Mucosa of descending colon (tissue), 3 donors: ENCODE measurements around the gene ZNF668. TPM values are rescaled to one million over a fixed set of nuclear protein-coding genes. Genes with fewer than 3 reads are reported as not detected.

Experiments
- ATAC-seq: fragments of 200-7000 bp; cut with Tn5 transposase; one replicate; pipeline ENCODE4 v1.9.1; 2020; ENCODE audit warnings: mild to moderate bottlenecking, moderate library complexity
- DNase-seq, 3 donors: peaks; one replicate each; pipeline ENCODE4 v3.0.0-alpha.2; 2020
- H3K36me3 ChIP-seq: fragments of 200-600 bp; one replicate; pipeline ENCODE4 v1.8.0; 2021; ENCODE audit warnings: low read depth, mild to moderate bottlenecking
- H3K4me1 ChIP-seq: fragments of 200-600 bp; one replicate; pipeline ENCODE4 v1.8.0; 2021; ENCODE audit warnings: low read depth, mild to moderate bottlenecking
- H3K4me3 ChIP-seq: fragments of 200-600 bp; one replicate; pipeline ENCODE4 v1.8.0; 2021; ENCODE audit warnings: mild to moderate bottlenecking
- H3K9me3 ChIP-seq: fragments of 200-600 bp; one replicate; pipeline ENCODE4 v1.8.0; 2021; ENCODE audit warnings: mild to moderate bottlenecking
- intact Hi-C, 2 donors: fragments of 100-400 bp; cut with DNase I in 1 of 2; cut with micrococcal nuclease in 1 of 2; formaldehyde crosslinking; loops; one replicate each; pipeline versions ENCODE4 v1.11.0 to v1.11.1; 2022; cut with DNase I, micrococcal nuclease
- total RNA-seq, 3 donors: library from RNA; stranded (reverse); fragmentation: NEBNext Ultra II Directional in 2 of 3; extraction: Animal tissue kit (Norgen Biotek cat#: 25700) in 2 of 3; gene quantifications; one replicate each; pipeline versions ENCODE4 v1.2.1 to v1.2.4, GENCODE V29; 2021 to 2023
- TF ChIP-seq, protein P1 (sequence below): fragments of 200-600 bp; IDR thresholded peaks from one replicate; pipeline ENCODE4 v1.8.0; 2022; ENCODE audit warnings: antibody characterized with exemption, mild to moderate bottlenecking
- donor health status: DM: no; HTN: no; CAD: no; lungs with moderate emphysema.
- donor health status: DM: no; HTN: no; CAD: no.
- donor health status: DM: no; HTN: yes; CAD: no.

The ZNF668 gene
- total RNA-seq, 3 donors from 2014 or later: 8.3 to 10.2 (median 9.8) TPM

DNA sequence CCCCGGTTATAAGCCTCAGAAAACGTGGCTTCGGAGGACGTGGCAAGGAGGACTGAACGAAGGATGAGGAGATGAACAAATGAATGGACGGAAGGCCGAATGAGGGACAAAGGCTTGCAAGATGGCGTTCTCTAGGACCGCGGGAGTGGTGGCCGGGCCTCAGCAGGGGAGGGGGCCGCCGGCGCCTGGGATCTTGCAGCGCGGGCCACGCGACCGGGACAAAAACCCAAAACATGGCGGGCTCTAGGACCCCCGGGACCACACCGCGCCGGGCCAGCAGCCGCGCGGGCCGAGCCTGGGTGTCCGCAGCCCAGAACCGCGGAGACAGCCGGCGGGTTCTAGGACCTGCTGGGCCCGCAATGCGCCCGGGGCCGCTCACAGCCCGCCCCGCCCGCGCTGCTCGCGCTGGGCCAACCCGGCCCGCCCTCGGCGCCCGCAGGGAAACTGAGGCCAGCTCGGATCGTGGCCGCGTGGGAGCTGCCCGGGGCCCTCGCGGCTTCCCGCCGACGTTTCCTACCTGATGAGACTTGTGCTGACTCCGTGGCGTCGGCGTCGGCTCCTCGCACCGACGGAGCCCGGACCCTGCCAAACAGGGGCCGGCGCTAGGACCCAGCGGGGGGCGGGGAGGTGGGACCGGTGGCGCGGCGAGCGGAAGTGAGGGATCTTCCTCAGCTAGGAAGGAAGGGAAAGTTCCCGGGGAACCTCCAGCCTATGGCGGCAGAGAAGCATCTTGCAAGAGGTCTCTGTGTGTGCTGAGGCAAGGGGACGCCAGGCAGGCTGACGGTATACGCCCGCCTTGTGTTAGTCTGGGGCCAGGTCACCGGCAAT is 684 bp downstream of the ZNF668 start:
- Histone ChIP-seq H3K36me3 (no peaks in the 10 kb centered on the region), H3K4me1 (peaks cover 17% of the 10 kb centered on the region), H3K4me3 (peak overlapping the region; percentile 86), H3K9me3 (no peaks in the 10 kb centered on the region)
- intact Hi-C loops: loop anchor here (2.0 to 10.0 kb wide), 2 partner anchors 41 to 89 kb away; partner anchors contain the start of genes HSD3B7 (in 1 of the 2) and STX4 (in 1 of the 2)
- TF ChIP-seq, protein P1, sequence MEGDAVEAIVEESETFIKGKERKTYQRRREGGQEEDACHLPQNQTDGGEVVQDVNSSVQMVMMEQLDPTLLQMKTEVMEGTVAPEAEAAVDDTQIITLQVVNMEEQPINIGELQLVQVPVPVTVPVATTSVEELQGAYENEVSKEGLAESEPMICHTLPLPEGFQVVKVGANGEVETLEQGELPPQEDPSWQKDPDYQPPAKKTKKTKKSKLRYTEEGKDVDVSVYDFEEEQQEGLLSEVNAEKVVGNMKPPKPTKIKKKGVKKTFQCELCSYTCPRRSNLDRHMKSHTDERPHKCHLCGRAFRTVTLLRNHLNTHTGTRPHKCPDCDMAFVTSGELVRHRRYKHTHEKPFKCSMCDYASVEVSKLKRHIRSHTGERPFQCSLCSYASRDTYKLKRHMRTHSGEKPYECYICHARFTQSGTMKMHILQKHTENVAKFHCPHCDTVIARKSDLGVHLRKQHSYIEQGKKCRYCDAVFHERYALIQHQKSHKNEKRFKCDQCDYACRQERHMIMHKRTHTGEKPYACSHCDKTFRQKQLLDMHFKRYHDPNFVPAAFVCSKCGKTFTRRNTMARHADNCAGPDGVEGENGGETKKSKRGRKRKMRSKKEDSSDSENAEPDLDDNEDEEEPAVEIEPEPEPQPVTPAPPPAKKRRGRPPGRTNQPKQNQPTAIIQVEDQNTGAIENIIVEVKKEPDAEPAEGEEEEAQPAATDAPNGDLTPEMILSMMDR: no peak
- peak; percentile 93 to 97 (median 93) for DNase-seq
- ATAC-seq: peak; percentile 88

DNA sequence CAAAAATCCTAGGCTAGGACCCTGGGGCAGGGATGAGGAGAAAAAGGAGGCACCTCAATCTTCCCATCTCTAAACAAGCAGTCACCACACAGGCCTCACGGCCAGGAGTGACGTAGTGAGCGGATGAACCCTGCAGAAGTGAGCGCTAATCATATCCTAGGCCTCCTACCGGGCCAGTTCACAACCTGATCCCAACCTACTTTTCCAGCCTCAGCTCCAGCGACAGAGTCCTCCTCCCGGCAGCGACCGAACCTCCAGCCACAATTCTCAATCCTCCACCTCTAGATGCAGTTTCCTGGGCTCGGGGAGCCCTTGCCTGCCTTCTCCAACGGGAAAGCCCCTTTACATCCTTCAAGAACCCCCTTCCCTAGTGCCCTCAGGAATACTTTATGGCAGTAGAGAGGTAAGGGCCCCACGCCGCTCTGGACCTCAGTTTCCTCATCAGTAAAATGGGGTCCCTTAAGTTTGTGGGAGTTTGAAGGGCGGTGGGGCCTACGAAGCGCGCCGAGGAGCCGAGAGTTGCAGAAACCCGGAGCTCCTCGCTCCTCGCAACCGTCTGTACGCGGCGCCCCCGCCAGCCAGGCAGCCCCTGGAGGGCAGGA is 1.4 kb downstream of the ZNF668 start:
- ATAC-seq: peak; percentile 5
- Histone ChIP-seq H3K36me3 (no peaks in the 10 kb centered on the region), H3K4me1 (peaks cover 17% of the 10 kb centered on the region), H3K9me3 (no peaks in the 10 kb centered on the region), H3K4me3 (peak overlapping the region; percentile 86)
- TF ChIP-seq, protein P1: no peak
- DNase-seq: peak in 1 of 3 donors; percentile 48
- intact Hi-C loops: loop anchor here (2.0 to 10.0 kb wide), 2 partner anchors 40 to 88 kb away; partner anchors contain the start of genes HSD3B7 (in 1 of the 2) and STX4 (in 1 of the 2)

DNA sequence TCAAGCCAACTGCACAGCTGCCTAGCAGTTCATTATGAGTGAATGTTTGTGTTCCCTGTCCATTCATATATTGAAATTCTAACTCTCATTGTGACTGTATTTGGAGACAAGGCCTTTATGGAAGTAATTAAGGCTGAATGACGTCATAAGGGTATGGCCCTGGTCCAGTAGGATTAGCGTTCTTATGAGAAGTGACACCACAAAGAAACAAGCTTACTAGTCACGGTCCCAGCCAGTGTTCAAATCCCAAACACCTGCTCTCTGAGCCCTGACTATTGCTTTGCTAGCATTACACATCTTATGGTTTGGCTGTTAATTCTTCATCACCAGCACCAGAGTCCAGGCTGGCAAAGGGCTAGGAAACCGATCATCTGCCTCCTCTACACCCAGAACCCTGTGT is 2.2 kb downstream of the ZNF668 start:
- Histone ChIP-seq H3K36me3 (no peaks in the 10 kb centered on the region), H3K4me3 (no peak overlapping the region), H3K4me1 (peaks cover 17% of the 10 kb centered on the region), H3K9me3 (no peaks in the 10 kb centered on the region)
- TF ChIP-seq, protein P1: no peak
- intact Hi-C loops: loop anchor here (2.0 to 10.0 kb wide), 2 partner anchors 39 to 87 kb away; partner anchors contain the start of genes HSD3B7 (in 1 of the 2) and STX4 (in 1 of the 2)
- DNase-seq (peak in 1 of 3 donors; percentile 30), ATAC-seq (no peak)

DNA sequence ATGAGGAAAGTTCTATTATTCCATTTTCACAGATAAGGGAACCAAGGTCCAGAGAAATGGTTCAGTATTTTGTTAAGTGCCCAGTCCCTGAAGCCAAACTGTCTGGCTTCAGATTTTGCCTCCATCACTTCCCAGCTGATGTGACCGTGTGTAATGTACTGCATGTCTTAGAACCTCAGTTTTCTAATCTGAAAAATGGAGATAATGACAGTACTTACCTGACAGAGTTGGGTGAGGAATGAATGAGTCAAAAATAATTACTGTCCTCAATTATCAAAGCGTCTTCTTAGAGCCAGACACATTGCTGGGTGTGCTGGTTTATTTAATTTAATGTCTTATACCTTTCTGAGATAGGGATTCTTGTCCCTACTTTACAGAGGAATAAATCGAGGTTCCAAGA is 6.7 kb downstream of the ZNF668 start:
- Histone ChIP-seq H3K4me3 (no peak overlapping the region), H3K4me1 (peaks cover 12% of the 10 kb centered on the region), H3K36me3 (no peaks in the 10 kb centered on the region), H3K9me3 (no peaks in the 10 kb centered on the region)
- DNase-seq: no peak
- TF ChIP-seq, protein P1: no peak
- intact Hi-C loops: no loop called here
- no peak for ATAC-seq

DNA sequence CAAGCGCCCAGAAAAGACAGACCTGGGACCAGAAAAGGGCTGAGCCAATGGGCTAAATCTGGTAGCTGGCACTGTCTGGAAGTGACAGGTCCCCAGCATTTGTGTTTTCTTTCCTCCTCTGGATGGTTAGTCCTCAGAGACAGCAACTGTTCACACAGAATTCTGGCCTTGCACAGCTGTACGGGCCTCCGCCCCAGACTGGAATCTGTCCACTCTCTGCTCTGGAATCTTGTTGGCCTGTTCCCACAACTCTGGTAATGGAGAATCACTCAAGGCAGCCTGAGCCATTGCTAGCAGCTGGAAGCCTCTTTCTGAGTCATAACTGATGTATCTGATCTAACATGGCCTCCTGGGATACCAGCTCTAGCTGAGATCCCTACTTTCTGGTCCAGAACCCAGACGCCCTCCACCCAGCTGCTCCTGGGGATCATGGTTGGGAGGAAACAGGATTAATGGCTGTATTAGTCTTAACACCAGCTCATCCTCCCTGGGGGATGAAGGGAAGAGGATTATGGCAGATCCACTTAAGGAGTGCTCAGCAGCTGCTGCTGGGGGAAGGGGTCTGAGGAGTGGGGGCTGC is 9.1 kb downstream of the ZNF668 start:
- no peaks in the 10 kb centered on the region for H3K36me3 ChIP-seq
- TF ChIP-seq, protein P1: no peak
- no peak overlapping the region for H3K4me3 ChIP-seq
- peaks cover 6% of the 10 kb centered on the region for H3K4me1 ChIP-seq
- DNase-seq (peak in 1 of 3 donors; percentile 21), ATAC-seq (peak; percentile 59)
- H3K9me3 ChIP-seq: no peaks in the 10 kb centered on the region
- intact Hi-C loops: no loop called here
